IPS-18c (cell line): ENCODE results near the gene MOK.

Experiments
- H3K4me3 ChIP-seq: 2 replicates; pipeline ENCODE4 v1.7.0; 2013; ENCODE audit warnings: low read depth, mild to moderate bottlenecking, low read length, moderate library complexity; ENCODE audit not compliant: insufficient read depth
- H3K9me3 ChIP-seq: one replicate; pipeline ENCODE4 v1.6.1; 2013; ENCODE audit warnings: mild to moderate bottlenecking, low read length, moderate library complexity; ENCODE audit not compliant: control insufficient read depth, insufficient read depth

The MOK gene

GRCh38 chr14:102222009-102222575 lies 82.9 kb downstream of the MOK start:
- no peak overlapping the region for H3K4me3 ChIP-seq

GRCh38 chr14:102221026-102221425 lies 83.9 kb downstream of the MOK start:
- Histone ChIP-seq H3K4me3 (no peak overlapping the region), H3K9me3 (no peaks in the 10 kb centered on the region)

More at GRCh38 chr14:102222009-102222575, 82.9 kb downstream of the MOK start:
- no peaks in the 10 kb centered on the region for H3K9me3 ChIP-seq

GRCh38 chr14:102220031-102220430 lies 84.9 kb downstream of the MOK start:
- Histone ChIP-seq H3K4me3 (no peak overlapping the region), H3K9me3 (no peaks in the 10 kb centered on the region)

GRCh38 chr14:102219316-102219715 lies 85.6 kb downstream of the MOK start:
- no peak overlapping the region for H3K4me3 ChIP-seq
- no peaks in the 10 kb centered on the region for H3K9me3 ChIP-seq

GRCh38 chr14:102218688-102219087 lies 86.3 kb downstream of the MOK start:
- no peaks in the 10 kb centered on the region for H3K9me3 ChIP-seq
- no peak overlapping the region for H3K4me3 ChIP-seq

GRCh38 chr14:102217987-102218421 lies 87.0 kb downstream of the MOK start:
- Histone ChIP-seq H3K4me3 (no peak overlapping the region), H3K9me3 (no peaks in the 10 kb centered on the region)

GRCh38 chr14:102217399-102217798 lies 87.6 kb downstream of the MOK start:
- H3K4me3 ChIP-seq, result no peak overlapping the region

GRCh38 chr14:102215576-102216250 lies 89.3 kb downstream of the MOK start:
- H3K9me3 ChIP-seq, result no peaks in the 10 kb centered on the region
- H3K4me3 ChIP-seq, result no peak overlapping the region

More at GRCh38 chr14:102217399-102217798, 87.6 kb downstream of the MOK start:
- no peaks in the 10 kb centered on the region for H3K9me3 ChIP-seq

- H3K9me3 ChIP-seq, result no peaks in the 10 kb centered on the region
- no peak overlapping the region for H3K4me3 ChIP-seq
Observed at GRCh38 chr14:102215071-102215470, 89.9 kb downstream of the MOK start.

- Histone ChIP-seq H3K4me3 (no peak overlapping the region), H3K9me3 (no peaks in the 10 kb centered on the region)
Observed at GRCh38 chr14:102213984-102214658, 90.8 kb downstream of the MOK start.

GRCh38 chr14:102213470-102213869 lies 91.5 kb downstream of the MOK start:
- H3K9me3 ChIP-seq, result no peaks in the 10 kb centered on the region
- H3K4me3 ChIP-seq, result no peak overlapping the region

GRCh38 chr14:102212845-102213244 lies 92.1 kb downstream of the MOK start:
- no peak overlapping the region for H3K4me3 ChIP-seq
- no peaks in the 10 kb centered on the region for H3K9me3 ChIP-seq

GRCh38 chr14:102212356-102212755 lies 92.6 kb downstream of the MOK start:
- Histone ChIP-seq H3K4me3 (no peak overlapping the region), H3K9me3 (no peaks in the 10 kb centered on the region)

- H3K4me3 ChIP-seq, result no peak overlapping the region; the same call in 1 of the 2 replicates
Observed at GRCh38 chr14:102211240-102211639, 93.7 kb downstream of the MOK start.

GRCh38 chr14:102210421-102211042 lies 94.4 kb downstream of the MOK start:
- Histone ChIP-seq H3K4me3 (no peak overlapping the region), H3K9me3 (no peaks in the 10 kb centered on the region)

More at GRCh38 chr14:102211240-102211639, 93.7 kb downstream of the MOK start:
- no peaks in the 10 kb centered on the region for H3K9me3 ChIP-seq

GRCh38 chr14:102209224-102209966 lies 95.6 kb downstream of the MOK start:
- Histone ChIP-seq H3K4me3 (no peak overlapping the region), H3K9me3 (no peaks in the 10 kb centered on the region)

- Histone ChIP-seq H3K4me3 (no peak overlapping the region), H3K9me3 (no peaks in the 10 kb centered on the region)
Observed at GRCh38 chr14:102208741-102209140, 96.2 kb downstream of the MOK start.
